ENCODE data around the gene USP2.

USP2 gene

DNA sequence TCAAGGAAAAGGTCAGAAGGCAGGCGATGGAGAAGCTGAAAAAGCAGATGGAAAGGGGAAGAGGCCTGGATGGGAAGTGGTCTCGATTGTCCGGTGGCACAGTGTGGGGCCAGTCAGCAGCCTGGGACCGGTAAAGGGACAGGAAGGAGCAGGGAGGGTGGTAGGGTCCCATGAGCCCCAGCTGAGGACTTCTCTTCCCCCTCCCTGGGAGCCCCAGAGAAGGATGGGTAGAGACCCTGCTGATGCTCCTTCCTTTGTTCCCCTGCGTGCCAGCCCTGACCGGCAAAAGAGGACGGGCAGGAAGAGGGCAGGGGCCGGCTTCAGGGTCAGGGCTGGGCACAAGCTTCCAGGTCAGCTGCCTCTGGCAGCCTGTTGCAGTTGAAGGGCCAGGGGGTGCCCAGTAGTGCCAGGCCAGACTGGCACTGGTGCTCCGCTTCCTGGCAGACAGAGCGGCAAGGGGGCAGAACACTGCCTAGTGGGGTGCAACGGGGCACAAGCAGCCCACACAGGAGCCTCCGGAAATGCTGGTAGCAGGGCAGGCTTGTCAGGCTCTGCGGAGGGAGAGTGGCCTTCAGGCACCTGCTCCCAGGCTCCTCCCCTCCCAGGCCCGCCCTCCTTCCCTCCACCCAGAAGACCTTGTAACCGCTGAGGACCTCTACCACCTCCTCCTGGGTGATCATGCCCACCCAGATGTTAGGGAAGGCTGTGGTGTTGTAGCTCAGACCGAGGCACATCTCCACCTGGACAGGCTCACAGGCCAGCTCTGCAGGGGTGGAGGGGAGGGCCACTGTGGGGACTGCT is 40.1 kb downstream of the USP2 start:
- no peak for DNase-seq

DNA sequence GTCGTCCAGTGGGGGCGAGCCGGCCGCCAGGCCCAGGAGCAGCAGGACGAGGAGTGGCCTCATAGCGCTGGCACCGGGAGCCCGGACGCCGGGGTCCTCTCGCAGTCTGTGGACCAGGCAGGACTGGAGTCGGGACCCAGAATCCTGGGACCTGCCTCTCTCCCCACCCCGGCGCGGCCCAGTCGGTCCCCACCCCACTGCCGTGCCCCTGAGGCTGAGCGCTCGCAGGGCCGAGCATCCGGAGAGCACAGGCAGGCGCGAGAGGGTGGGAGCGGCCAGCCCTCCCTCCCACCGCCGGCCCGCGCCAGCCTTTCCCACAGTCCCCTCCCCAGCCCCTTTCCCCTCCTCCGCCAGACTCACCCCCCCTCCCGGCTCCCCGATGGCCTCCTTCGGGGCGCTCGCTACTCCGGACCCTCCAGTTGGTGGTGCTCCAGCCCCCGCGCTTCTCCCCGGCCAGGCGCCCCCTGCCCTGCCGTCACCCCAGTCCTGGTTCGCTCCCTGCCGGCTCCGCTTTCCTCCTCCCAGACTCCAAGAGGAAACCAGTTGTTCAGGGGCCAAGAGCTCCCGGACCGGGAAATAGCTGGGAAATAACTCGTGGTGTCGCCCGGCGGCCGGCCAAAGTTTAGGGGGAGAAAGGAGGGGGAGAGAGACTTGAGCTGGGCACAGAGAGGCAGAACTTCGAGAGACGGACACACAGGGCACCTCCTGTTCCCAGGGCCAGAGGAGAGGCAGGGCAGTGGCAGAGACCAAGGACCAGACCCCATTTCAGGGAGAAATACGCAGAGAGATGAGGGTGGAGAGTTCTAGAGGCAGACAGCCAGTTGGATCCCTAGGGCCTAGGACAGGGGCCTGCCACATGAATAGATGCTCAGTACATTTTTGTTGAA is 40.9 kb downstream of the USP2 start, which contains the start of gene C1QTNF5:
C1QTNF5 (minus strand) TSS at position 549 of the 887 bp plus-strand sequence; CDS start at position 63, 486 bp downstream.
- DNase-seq = peak; percentile 61 to 71

DNA sequence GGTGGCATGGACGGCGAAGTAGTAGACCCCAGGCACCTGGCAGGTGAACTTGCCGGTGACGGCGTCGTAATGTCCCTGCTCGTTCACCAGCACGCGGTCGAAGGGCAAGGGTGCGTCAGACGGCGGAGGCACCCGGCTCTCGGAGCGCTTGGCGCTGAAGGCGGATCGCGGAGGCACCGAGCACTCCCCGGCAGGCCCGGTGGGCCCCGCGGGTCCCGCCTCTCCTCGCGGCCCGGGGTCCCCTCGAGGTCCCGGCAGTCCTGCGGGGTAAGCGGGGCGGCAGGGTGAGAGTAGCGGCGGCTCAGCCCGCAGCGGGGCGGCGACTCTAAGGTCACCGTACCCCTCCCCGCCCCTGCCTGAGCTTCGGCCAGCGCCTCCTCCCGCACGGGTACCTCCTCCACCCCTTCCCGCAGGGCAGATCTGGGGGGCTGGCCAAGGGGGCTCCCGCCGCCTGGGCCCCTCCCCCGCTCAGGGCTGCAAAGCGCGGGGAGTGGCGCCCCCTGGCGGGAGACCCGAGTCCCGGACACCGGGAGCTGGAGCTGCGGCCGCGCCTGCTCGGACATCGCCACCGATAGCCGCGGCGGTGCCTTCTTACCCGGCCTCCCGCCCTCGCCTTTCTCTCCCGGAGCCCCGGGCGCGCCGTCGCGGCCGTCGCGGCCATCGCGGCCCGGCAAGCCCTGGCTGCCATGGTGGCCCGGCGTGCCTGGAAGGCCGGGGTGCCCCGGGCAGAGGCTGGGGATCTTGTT is 41.7 kb downstream of the USP2 start:
- DNase-seq = peak in 1 of 2 donors; percentile 54

DNA sequence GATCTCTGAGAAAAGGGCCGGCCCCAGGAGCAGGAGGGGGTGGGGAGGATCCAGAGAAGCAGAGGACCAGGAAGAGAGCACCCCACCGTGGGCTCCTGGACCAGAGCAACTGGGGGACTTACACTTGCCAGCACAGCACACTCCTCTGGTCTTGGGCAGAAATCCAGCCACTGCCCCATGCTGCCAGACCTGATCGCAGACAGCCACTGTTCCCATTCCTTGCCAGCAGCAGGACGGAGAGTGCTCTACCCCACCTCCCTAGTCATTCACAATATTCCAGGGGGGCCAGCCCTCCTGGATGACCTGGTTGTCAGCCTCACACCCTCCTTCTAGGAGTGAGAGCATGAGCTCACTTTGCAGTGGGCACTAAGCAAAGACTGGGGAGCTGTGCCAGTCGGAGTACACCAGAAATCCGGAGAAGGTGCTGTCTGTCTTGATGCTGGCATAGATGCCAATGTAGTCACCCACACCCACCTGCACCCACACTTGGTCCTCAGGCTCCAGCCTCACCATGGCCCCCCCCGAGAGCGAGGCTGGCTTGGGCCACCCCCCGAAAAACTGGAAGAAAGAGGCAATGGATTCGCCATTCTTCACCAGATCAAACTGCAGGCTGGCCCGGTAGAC is 42.4 kb downstream of the USP2 start:
- DNase-seq = no peak

DNA sequence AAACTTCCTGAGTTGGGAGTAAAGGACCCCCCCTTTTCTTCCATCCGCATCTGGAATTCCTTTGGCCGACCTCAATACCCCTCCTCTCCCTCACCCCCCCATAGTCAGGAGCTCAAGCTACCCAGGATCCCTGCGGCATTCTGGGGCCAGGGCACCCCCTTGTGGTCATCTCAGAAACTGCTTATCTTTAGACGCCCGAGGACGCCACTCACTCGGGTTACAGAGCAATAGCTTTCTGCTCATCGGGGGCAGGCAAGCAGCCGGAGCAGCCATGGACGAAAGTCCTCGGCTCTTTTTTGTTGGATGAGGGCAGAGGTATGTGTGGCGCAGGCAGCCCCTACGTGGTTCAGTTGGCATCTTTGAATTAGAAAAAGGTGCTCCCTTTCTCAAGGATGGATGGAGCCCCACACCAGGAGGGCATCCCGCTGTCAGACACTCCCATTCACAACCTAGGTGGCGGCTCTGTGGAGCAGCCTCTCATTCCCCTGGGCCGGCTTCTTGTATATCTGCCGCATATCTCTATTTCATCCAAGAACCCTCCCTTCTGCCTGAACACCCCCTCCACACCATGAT is 43.1 kb downstream of the USP2 start:
- DNase-seq = peak; percentile 58 to 59

DNA sequence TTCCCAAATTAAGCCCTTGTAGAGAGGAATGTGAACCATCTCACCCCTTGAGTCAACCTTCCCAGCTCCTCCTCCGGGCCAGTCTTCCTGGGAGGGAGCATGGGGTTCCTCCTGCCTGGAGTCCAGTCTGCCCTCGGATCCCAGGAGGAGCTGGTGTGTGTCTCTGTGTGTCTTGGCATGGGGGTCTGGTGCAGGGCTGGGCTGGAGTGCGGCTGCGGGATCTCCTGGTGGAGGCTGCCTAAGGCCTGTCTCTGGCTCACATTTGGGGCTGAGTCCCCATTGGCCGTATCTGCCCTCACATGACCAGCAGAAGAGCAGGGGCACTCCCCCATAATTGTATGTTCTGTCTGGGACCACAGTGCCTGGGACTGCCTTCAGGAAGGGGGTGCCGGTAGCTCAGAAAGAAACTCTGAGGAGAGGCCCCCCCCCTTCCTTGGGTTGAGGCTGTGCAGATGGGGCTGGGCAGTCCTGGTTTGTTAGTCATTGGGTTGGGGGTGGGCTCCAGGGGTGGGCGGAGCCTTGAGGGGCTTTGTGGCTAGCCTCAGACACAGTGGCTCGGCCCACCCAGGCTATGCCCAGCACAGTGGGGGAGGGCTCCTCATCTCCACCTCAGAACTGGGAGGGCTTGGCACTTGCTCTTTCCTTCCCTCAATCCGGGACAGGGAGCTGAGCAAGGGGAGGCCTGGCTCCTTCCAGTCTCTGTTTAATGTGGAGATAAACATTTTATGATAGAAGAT is 43.7 kb downstream of the USP2 start:
- DNase-seq = no peak

DNA sequence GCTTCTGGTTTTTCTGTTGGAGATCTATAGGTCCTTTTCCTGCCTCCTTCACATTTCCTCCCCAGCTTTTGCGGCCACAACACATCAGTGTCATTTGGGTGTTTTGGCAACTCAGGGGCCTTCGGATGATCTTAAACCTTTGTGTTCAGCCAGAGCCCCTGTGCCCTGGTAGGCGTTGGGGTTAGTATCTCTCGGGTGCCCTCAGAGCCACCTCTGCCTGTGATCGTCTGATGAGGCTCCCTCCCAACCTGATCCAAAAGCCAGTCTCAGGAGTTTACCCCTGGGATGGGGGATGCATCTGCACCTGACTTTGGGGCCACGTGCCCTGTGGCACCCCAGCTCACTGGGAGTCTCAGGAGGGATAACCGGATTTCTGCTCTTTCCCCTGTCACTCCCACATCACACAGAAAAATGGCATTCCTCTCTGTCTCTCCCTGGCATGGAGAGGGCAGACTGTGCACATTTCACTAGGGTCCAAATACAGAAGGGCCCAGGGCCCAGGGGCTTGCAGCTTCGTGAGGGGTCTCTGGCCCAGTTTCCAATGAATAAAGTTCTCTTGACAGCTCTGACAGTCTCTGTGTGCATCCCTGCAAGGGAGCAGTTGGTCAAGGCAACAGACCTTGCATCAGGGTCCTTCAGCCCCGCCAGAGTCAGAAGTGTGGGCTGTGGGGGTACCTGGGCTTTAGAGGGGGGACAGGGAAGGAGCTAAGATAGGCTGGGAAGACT is 44.6 kb downstream of the USP2 start:
- no peak for DNase-seq

DNA sequence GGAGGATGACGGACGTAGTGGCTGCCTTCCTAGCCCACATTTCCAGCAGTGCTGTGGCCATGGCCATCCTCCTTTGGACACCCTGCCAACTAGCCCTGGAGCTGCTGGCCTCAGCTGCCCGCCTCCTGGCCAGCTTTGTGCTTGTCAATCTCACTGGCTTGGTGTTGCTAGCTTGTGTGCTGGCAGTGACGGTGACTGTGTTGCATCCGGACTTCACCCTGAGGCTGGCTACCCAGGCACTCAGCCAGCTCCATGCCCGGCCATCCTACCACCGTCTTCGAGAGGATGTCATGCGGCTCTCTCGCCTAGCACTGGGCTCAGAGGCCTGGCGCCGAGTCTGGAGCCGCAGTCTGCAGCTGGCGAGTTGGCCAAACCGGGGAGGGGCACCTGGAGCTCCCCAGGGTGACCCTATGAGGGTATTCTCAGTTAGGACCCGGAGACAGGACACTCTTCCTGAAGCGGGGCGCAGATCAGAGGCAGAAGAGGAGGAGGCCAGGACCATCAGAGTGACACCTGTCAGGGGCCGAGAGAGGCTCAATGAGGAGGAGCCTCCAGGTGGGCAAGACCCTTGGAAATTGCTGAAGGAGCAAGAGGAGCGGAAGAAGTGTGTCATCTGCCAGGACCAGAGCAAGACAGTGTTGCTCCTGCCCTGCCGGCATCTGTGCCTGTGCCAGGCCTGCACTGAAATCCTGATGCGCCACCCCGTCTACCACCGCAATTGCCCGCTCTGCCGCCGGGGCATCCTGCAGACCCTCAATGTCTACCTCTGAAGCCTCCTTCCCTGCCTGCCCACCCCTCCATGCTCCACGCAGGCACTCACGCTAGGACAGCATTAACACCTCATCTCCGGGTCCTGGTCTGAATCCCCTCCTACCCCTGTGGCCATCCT is 45.6 kb downstream of the USP2 start:
- peak in 1 of 2 donors; percentile 22 for DNase-seq

DNA sequence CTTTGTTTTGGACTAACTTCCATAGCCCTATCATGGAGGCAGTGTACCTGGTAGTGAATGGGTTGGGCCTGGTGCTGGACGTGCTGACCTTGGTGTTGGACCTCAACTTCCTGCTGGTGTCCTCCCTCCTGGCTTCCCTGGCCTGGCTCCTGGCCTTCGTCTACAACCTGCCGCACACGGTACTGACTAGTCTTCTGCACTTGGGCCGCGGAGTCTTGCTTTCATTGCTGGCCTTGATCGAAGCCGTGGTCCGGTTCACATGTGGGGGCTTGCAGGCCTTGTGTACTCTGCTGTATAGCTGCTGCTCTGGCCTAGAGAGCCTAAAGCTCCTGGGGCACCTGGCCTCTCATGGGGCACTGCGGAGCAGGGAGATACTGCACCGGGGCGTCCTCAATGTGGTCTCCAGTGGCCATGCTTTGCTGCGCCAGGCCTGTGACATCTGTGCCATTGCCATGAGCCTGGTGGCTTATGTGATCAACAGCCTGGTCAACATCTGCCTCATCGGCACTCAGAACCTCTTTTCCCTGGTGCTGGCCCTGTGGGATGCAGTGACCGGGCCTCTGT is 46.3 kb downstream of the USP2 start:
- no peak for DNase-seq

DNA sequence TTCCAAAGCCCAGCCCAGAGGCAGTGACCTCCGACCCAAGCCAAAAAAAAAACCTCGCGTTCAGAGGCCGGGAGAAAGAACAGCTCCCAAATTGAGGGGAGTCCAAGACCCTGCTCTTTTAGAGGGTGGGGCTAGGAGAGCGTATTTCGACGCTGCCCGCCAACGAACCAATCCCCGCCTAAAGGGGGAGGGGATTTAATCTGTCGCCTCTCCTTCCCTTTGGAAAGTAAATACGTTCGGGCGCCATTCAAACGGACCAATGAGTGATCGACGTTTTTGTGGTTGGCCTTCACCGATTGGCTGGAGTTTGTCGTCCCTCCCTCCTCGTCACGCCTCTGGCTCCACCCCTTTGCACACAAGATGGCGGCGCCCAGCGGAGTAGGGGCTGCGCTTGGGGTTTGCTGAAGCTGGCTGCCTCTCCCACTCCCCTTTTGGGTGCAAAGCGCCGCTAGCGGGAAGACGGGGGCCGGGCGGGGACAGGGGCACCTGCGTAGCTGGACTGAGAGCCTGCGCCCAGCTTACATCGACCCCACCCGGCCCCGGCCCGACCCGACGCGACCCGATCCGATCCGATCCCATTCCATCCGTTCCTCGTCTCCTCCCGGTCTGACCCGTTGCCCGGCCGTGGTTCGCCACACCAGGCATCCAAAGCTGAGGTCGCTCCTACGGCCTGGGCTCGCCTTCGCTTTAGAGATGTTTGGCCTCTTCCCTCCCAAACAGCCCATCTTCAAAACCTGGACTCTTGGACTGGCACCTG is 47.1 kb downstream of the USP2 start, which contains the start of gene RNF26:
RNF26 (plus strand) TSS at position 354 of the 757 bp plus-strand sequence. CDS start 596 bp downstream, outside the sequence.
- DNase-seq = peak; percentile 94 to 98

DNA sequence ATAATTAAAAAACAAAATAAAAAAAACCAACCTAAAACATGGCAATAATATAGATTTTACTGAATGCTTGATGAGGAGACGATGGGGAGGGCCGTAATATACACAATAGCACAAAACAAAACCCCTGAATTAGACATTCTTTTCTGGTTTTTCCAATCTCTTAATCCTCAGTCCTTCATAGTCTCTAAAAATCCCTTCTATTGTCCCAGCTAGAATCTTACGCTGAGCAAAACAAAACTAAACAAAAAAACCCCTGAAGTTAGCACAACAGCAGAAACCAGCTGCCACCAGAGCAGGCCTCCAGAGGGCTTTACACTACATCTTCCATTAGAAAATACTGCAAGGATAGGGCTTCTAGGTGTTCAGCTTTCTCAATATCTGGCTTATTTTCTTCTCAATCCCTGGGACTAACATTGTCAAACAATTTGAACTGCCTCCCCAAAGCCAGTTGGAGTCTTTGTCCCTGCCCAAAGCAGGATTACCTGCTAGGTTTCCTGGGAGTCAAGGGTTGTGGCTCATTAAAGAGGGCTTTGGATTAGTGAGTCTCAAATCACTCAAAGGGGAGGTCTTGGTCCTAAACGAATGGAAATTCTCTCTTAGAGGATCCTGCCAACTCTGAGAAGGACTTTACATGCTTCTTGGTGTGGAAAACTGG is 49.3 kb downstream of the USP2 start:
- DNase-seq = no peak

DNA sequence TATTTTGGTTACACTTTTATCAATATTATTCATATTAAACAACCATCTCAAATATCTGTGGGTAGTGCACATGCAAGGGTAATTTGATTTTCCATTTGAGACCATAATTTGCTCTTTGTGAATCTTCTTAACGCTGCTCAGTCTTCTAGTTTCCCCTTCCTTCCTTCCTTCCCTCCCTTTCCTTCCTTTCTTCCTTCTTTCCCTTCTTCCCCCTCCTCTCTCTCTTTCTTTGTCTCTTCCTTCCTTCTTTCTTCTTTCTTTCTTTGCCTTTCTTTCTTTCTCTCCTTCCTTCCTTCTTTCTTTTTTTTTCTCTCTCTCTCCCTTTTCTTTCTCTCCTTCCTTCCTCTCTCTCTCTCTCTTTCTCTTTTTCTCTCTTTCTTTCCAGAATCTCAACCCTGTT is 51.3 kb downstream of the USP2 start:
- DNase-seq = no peak

DNA sequence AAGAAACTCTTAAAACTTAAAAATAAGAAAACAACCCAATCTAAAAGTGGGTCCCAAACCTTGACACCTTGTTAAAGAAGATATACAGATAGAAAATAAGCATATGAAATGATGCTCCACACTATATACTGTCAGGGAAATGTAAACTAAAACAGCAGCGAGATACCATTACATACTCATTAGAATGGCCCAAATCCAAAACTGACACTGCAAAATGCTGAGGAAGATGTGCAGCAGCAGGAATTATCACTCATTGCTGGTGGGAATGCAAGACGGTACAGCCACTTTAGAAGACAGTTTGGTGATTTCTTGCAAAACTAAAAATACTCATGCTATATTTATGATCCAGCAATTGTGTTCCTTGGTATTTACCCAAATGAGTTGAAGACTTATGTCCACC is 52.2 kb downstream of the USP2 start:
- DNase-seq = no peak

DNA sequence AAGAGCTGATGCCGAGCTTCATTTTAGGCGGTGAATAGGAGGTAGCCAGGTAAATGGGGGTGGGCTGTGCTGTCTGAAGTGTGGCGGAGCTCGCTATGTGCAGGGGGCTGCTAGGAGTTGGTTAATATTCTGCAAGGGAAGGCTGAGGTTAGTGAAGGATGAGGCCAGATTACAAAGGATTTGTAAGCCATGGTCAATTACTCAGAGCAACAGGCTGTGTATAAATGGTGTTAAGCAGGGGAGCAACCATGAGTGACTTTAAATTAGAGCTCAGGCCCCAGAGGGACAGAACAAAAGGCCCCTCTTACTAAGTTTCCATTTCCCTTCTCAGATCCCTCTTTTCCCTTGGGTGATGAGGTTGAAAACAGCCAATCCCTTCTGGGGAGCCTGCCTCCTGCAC is 57.3 kb downstream of the USP2 start:
- no peak for DNase-seq

DNA sequence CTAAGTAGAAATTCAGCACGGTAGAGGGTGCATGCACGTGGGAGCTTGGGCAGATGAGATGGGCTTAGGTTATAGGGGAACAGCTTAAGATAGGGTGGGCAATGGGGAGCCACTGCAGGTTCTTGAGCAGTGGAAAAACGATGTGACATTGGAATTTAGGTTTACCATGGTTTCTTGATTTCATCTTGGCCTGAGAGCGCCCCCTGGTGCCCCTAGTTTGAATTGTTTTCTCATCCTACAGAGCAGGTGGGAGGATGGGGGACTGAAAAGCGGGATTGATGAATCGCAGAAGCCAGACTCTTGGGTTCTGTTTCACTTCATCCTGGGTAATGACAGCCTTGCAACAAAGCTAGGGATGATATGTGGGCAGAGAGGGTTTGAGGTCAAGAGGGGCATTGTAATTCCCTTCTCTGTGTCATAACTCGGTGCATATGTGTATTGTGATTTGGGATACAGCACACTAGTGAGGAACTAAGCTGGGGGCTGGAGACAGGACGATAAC is 57.9 kb downstream of the USP2 start:
- DNase-seq = peak in 1 of 2 donors; percentile 60

DNA sequence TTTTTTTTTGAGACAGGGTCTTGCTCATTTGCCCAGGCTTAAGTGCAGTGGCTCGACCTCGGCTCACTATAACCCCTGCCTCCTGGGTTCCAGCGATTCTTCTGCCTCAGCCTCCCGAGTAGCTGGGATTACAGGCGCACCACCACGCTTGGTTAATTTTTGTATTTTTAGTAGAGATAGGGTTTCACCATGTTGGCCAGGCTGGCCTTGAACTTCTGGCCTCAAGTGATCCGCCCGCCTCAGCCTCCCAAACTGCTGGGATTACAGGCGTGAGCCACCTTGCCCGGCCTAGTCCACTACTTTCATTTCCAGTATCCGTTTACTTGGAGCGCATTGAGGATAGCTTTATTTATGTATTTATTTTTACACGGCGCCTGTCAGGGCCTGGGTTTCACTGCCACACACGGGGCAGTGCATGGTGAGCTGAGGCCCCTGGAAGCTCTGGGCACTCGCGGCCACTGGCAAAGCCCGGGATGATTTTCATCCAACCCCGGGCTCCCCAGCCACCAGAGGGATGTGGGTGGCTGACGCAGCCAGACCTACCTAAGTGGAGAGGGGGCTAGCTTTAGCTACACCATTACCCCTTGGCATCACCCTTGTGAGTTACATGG is 58.5 kb downstream of the USP2 start:
- DNase-seq = no peak

DNA sequence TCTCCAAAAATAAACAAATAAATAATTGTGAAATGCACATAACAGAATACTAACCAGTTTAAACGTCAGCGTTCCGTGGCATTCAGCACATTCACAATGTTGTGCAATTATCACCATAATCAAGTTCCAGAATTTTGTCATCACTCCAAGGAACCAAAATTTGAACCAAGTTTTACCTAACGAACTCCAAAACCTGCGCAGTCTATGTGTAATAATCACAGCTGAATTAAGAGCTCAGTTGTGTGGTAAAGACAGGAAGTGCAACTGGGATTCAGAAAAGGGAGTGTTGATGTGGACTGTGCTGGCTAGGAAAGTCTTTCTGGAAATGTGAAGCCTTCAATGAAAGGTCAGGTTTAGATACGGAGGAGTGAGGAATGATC is 59.1 kb downstream of the USP2 start:
- no peak for DNase-seq
